ENCODE results near the gene PICALM. TPM values are rescaled to one million over a fixed set of nuclear protein-coding genes. Genes with fewer than 3 reads are reported as not detected.

Gene PICALM
- total RNA-seq, 2 donors from 2014 or later = 166 to 286 TPM

DNA sequence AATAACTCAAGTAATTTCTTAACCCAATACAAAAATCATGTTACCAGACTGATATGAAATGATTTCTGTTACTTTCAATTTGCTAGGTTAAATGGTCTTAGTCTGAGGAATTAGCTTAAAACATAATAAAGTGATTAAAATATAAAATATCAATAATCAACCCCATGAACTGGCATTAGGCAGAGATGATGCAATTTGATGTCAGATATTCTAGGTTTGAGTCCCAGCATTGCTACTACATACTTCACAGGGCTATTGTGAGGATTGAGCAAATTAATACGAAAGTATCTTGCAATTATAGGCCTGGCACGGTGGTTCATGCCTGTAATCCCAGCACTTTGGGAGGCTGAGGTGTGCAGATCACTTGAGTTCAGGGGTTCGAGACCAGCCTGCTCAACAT, 66.5 kb downstream of the PICALM start:
- TF ChIP-seq, protein P1, sequence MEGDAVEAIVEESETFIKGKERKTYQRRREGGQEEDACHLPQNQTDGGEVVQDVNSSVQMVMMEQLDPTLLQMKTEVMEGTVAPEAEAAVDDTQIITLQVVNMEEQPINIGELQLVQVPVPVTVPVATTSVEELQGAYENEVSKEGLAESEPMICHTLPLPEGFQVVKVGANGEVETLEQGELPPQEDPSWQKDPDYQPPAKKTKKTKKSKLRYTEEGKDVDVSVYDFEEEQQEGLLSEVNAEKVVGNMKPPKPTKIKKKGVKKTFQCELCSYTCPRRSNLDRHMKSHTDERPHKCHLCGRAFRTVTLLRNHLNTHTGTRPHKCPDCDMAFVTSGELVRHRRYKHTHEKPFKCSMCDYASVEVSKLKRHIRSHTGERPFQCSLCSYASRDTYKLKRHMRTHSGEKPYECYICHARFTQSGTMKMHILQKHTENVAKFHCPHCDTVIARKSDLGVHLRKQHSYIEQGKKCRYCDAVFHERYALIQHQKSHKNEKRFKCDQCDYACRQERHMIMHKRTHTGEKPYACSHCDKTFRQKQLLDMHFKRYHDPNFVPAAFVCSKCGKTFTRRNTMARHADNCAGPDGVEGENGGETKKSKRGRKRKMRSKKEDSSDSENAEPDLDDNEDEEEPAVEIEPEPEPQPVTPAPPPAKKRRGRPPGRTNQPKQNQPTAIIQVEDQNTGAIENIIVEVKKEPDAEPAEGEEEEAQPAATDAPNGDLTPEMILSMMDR (IDR thresholded peaks at IDR 0.05) = no peak

DNA sequence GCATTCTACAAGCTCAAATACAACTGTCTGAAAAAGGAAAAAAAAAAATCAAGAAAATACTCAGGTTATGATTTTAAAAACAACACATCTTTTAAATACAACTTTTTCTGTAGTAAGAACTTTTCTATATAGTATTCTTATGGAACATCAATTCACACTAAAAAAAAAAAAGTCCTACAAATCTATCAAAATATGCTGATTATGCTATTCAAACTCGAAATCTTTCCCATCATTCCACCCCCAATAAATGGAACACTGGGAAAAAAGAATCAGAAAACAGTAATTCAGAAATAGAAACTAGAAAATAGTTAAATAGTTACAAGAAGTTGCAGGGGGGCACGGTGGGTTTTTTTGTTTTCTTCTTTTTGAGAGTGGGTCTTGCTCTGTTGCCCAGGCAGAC, 77.4 kb downstream of the PICALM start:
- TF ChIP-seq, protein P1 (IDR thresholded peaks at IDR 0.05) = no peak
- H3K9me3 ChIP-seq = no peaks in the 10 kb centered on the region
- peaks cover 0 to 17% of the 10 kb centered on the region in 2 donors for H3K4me1 ChIP-seq
- no peak overlapping the region for H3K27ac ChIP-seq
- H3K27me3 ChIP-seq = no peaks in the 10 kb centered on the region
- no peak for DNase-seq (ENCODE audit: low spot score)
- H3K36me3 ChIP-seq = peaks cover 52% of the 10 kb centered on the region
- no peak overlapping the region for H3K4me3 ChIP-seq

More for the DNA sequence above, 66.5 kb downstream of the PICALM start:
- H3K9me3 ChIP-seq = no peaks in the 10 kb centered on the region
- H3K4me3 ChIP-seq = no peak overlapping the region
- no peaks in the 10 kb centered on the region for H3K27me3 ChIP-seq
- no peaks in the 10 kb centered on the region for H3K4me1 ChIP-seq
- no peak for DNase-seq (ENCODE audit: low spot score)
- peaks cover 99% of the 10 kb centered on the region for H3K36me3 ChIP-seq
- H3K27ac ChIP-seq = no peak overlapping the region

DNA sequence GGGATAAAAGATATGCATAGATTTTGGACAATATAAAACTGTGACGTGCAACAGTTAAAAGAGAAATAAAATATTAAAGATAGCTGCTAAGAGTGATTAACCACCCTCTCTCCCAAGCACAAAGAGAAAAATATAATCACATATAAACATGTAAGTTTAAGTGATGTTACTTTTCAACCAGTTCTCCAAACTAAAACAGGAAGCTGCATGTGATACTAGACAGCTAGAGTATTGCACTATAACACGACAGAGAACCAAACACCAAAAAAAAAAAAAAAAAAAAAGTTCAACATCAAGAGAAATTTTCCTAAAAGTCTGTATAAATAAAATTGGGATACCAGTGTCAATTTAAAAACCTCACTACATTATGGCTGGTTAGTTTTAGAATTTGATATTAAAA, 79.1 kb downstream of the PICALM start:
- TF ChIP-seq, protein P1 (IDR thresholded peaks at IDR 0.05) = no peak
- Histone ChIP-seq H3K36me3 (peaks cover 37% of the 10 kb centered on the region), H3K4me1 (peaks cover 0 to 17% of the 10 kb centered on the region in 2 donors), H3K4me3 (no peak overlapping the region), H3K27me3 (no peaks in the 10 kb centered on the region), H3K27ac (no peak overlapping the region), H3K9me3 (no peaks in the 10 kb centered on the region)
- no peak for DNase-seq (ENCODE audit: low spot score)

DNA sequence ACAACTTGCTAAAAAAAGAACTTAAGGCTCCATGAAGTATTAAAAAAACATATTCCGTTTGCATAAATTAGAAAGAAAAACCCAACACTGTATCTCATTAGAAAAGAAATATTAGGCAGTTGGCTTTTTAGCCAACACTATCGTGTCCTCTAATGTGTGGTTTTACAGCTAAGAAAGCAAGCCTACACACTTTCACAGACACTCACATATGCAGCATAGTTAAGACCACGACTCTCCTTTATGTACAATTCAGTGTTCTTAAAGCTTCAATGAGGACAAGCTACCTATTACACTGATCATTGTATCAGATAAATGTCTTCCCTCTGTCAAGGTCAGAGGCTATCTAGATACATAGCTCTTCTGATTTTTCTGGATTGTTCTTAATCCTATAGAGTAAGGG, 80.1 kb downstream of the PICALM start:
- DNase-seq (ENCODE audit: low spot score) = no peak
- Histone ChIP-seq H3K4me3 (no peak overlapping the region), H3K36me3 (peaks cover 35% of the 10 kb centered on the region), H3K4me1 (peaks cover 0 to 17% of the 10 kb centered on the region in 2 donors), H3K27ac (no peak overlapping the region), H3K9me3 (no peaks in the 10 kb centered on the region), H3K27me3 (no peaks in the 10 kb centered on the region)
- TF ChIP-seq, protein P1 (IDR thresholded peaks at IDR 0.05) = no peak

DNA sequence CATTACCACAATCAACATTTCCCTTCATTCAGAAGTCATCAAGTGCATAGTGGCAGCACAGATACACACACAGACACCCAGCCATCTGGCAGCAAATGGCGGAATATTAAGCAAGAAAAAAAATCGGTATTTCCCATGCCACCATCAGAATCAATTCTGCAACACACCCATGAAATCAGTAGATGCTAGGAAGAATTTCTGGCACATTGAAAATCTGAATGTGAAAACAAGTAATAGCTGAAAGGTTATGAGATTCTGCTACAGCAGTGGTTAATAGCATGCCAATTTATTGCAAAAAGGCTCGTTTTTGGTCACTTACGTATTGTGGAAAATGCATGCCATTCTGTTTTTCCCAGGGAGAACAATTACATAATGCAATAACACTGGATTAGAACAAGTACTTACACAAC, 91.1 kb downstream of the PICALM start:
- Histone ChIP-seq H3K9me3 (no peaks in the 10 kb centered on the region), H3K27ac (peak overlapping the region; percentile 8 to 20), H3K27me3 (no peaks in the 10 kb centered on the region), H3K4me3 (no peak overlapping the region), H3K4me1 (peaks cover 0 to 20% of the 10 kb centered on the region in 2 donors), H3K36me3 (peaks cover 79% of the 10 kb centered on the region)
- TF ChIP-seq, protein P1 (IDR thresholded peaks at IDR 0.05) = no peak
- DNase-seq (ENCODE audit: low spot score) = no peak

DNA sequence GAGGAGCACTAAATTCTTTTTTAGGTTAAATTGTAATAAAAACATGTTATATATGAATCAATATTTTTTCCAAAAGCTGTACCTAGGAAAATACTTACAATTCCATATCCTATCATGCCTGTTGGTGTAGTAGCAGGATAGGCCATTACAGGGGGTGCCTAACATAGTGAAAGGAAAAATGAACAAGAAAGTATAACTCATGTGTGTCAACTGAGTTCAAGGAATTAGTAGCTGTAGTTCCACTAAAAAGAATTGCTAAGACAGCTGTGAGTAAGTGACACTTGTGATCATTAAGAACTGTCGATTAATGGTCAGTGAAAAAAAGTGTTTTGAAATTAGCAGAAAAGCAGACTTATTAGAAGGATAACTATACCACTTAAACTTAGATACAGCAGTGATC, 92.4 kb downstream of the PICALM start:
- Histone ChIP-seq H3K9me3 (no peaks in the 10 kb centered on the region), H3K36me3 (peaks cover 83% of the 10 kb centered on the region), H3K4me1 (peaks cover 0 to 20% of the 10 kb centered on the region in 2 donors), H3K27me3 (no peaks in the 10 kb centered on the region), H3K4me3 (no peak overlapping the region), H3K27ac (no peak overlapping the region)
- TF ChIP-seq, protein P1 (IDR thresholded peaks at IDR 0.05) = no peak
- DNase-seq (ENCODE audit: low spot score) = no peak

All from right atrium auricular region (tissue), 2 donors.